GM19397 (cell line): ENCODE measurements around the gene KLK13.

Experiments
- ATAC-seq: cut with Tn5 transposase; IDR thresholded peaks from one replicate; pipeline ENCODE4 v1.9.1; 2021; ENCODE audit warnings: mild to moderate bottlenecking, moderate library complexity; ENCODE audit not compliant: unreplicated experiment

The KLK13 gene

DNA sequence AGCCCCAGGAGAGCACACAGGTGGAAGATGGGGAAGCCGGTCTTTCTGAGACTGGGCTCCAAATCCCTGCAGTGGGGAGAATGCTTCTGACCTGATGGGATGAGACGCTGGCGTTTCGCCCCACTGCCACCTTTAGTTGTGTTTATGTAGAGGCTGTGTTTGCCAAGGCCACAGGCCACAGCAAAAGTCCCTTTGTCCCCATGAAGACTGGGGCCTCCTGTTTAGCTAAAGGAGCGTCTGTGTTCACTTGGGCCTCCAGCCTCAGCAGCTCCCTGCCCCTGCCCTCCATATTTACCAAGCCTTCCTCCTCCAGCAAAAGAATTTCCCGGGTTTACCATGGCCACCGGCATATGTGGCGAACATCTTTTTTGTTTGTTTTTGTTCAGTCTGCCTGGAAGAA is 28.2 kb upstream of the KLK13 start:
- no peak for ATAC-seq

DNA sequence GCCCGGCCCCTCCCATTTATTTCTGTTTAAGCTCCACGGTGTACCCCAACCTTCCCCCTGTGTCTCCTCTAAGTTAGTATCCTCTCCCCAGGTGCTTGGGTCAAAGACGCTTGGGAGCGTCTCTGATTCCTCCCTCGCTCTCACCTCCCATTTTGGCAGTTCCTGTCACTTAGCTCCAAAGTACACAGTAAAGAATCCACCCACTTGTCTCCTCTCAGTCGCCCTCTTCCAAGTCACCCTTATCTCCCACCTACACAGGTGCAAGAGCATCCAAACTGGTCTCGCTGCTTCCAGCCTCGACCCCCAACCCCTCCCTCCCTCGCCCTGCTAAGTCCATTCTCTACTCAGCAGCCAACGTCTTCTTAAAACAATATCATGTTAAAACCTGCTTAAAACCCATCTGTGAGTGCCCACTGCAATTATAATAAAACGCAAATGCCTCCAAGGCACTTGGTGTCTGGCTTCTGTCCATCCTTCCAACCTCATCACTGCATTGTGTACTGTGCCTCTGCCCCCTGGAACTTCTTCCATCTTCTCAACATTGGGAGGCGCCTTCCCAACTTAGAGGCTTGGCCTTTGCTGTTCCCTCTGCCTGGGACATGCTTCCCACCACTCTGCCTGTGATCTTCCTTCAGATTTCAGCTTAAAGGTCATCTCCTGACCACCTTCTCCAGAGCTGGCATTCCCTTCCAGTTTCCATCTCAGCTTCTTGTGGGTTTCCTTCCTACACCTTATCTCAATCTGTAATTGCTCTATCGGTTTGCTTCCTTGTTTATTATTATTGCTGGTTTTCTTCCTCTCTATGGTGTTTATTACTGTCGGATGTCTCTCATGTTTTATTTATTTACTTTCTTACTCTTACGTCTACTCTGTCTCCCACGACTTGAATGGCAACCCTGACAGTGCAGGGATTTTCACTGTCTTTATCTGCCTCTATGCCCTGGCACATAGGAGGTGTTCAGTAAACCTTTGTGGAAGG is 27.3 kb upstream of the KLK13 start:
- no peak for ATAC-seq

GRCh38 chr19:51091126-51091525 is 26.2 kb upstream of the KLK13 start:
- ATAC-seq, result no peak

GRCh38 chr19:51090471-51090870 is 25.6 kb upstream of the KLK13 start:
- no peak for ATAC-seq

DNA sequence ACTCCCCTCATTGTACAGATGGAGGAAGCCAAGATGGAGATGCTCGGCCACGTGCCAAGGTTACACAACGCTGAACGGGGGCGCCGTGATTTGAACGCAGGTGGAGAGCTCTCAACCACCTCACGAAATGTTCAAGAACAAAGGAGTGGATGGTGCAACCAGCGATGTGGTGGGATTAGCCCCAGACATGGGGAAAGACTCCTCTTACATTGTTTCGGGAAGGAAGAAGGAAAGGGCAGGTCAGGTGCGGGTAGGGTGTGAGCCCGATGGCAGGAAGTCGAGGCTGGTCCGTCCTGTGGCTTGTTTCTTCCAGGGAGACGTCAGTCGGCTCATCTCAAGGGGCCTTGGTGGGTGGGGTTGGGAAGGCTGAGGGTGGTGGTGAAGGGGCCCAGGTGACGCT is 24.9 kb upstream of the KLK13 start:
- no peak for ATAC-seq

DNA sequence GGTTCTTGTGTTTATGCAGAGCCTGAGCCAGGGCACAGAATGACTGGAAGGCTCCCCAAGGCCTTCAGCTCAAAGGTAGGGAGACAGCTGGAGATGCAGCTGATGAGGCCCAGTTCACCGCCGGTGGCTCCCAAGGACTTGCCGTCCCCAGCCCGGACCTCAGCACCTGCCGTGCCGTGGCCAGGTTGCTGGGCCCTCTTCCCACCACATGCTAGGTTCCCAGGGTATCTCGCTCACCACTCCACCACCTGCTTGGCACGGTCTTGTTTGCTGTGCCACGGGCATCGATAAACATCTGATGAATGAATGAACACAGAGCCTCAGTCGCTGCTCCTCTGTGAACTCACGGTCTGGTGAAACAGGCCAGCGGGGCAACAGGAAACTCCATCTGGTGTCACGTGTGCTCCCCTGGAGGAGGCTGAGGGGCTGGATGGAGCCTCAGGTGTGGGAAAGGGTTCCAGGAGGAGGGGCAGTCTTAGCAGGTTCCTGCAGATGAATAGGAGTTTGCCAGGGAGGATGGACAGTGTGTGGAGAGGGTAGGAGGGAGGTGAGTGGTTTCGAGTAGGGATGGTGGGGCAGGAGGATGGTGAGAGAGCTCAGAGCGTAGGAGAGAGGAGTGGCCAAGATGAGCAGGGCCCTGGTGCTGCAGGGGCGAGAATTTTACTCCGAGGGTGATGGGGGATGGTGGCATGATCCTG is 21.4 kb upstream of the KLK13 start:
- ATAC-seq, result no peak

GRCh38 chr19:51084505-51084904 is 19.6 kb upstream of the KLK13 start:
- ATAC-seq, result no peak

GRCh38 chr19:51083783-51084182 is 18.9 kb upstream of the KLK13 start:
- no peak for ATAC-seq

DNA sequence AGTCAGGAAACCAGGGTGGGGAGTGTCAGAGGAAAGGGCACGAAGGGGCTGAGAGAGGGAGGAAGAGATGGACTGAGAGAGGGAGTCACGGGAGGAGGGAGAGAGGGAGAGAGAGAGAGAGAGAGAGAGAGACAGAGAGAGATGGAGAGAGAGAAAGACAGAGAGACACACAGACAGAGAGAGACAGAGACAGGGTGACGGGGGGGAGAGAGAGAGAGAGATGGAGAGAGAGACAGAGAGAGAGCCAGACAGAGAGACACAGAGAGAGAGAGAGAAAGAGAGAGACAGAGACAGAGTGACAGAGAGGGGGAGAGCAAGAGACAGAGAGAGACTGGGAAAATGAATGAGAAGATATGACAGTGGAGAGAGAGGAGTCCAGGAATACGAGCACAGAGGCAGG is 18.3 kb upstream of the KLK13 start:
- ATAC-seq, result no peak

DNA sequence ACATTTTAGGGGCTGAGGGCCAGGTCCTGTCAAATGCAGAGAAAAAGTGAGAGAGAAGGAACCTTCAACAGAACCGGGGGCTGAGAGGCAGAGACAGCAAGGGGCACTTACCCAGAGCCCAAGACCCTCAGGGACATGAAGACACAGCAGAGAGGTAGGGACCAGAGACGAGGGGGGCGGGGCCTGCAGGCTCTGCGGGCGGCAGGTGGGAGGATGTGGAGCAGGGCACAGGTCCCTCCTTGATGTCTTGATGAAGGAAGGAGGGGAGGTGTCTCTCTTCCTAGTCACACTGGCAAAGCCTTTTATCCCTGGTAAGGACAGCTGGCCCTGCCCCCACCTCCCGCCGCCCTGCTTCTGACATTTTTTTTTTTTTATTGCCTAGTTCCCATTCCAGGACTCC is 17.7 kb upstream of the KLK13 start, which contains the start of gene KLK14:
TSS of gene KLK14 (minus strand) at position 277 of the 400 bp plus-strand sequence. CDS start at position 4, 273 bp downstream.
- no peak for ATAC-seq

- no peak for ATAC-seq
Observed at GRCh38 chr19:51081476-51081875, 16.6 kb upstream of the KLK13 start.

- ATAC-seq, result no peak
Observed at GRCh38 chr19:51079481-51080110, 14.7 kb upstream of the KLK13 start.

DNA sequence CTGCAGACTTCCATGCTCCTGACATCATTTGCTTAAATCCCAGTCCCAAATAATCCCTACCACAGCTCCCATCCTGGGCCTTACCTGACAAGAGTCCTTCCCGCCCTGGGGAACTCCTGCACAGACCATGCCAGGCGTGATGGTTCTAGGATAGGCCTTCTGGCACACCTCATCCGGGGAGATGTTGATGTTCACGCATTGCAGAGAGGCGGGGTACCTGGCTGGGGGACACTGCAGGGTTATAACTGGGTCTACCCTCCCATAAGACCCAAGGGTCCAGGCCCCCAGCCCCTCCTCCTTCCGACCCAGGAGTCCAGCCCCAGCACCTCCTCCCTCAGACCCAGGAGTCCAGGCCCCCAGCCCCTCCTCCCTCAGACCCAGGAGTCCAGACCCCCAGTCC is 13.8 kb upstream of the KLK13 start:
- ATAC-seq, result no peak

DNA sequence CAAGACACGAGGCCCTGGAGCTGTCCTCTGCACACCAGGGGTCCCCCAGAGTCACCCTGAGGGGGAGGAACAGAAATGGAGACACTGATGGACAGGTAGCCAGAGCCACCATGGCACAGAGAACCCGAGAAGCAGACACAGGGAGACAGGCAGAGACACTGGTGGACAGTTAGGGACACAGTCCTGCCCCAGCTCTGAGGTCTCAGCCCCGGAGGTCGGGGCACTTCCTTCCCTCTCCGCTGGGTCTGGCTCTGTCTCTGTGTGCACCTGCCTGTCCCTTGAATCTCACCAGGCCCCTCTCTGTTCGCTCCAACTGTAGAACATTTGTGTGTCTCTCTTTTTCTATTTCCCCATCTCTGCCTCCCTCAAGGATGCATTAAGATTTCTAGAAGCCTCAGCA is 13.2 kb upstream of the KLK13 start:
- ATAC-seq, result no peak

- no peak for ATAC-seq
Observed at GRCh38 chr19:51076631-51077213, 11.8 kb upstream of the KLK13 start.

DNA sequence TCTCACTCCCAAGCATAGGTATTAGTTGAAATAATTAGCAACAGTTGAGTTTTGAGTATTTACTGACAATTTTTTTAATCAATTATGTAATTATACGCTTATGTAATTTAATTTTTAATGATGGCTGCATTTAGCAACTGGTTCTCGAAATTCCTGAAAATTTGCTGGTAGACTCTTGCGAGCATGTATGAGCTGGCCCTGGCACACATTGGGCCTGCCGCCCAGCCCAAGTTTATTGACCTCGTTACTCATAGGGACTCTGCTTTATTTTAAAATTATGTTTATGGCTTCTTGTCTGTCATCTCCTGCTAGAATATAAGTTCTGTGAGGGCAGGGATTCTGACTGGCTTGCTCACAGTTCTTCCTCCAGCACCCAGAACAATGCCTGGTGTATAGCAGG is 11.1 kb upstream of the KLK13 start:
- ATAC-seq, result no peak

GRCh38 chr19:51071095-51071405 is 6.2 kb upstream of the KLK13 start:
- no peak for ATAC-seq

DNA sequence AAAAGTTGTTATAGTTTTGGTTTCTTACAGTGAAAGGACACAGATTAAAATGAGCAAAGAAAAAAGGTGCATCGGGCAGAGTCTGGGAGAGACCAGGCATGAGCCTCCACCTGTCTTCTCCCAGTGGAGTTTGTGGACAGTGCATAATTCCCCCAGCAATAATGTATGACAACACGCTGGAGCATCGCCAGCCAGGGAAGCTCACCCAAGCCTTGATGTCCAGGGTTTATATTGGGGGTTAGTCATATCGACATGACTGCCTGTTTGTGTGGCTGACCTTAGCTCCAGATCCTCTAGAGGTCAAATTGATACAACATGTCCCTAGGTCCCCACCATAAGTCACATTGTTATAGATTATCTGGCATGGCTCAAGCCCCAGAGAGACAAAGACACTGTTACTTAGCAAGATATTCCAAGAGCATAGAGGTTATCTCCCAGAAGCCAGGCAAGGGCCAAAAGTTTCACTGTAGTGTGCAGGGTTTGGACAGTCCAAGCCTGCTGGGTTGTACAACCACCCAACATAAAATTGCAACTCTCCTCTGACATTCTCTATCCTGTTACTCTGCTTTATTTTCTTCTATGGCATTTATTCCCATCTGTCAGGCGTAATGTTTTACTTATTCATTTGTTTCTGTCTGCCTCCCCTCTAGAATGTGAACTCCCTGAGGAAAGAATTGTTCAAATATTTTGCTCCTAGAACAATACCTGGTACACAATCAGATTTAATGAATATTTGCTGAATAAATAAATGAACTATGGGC is 5.6 kb upstream of the KLK13 start:
- no peak for ATAC-seq

DNA sequence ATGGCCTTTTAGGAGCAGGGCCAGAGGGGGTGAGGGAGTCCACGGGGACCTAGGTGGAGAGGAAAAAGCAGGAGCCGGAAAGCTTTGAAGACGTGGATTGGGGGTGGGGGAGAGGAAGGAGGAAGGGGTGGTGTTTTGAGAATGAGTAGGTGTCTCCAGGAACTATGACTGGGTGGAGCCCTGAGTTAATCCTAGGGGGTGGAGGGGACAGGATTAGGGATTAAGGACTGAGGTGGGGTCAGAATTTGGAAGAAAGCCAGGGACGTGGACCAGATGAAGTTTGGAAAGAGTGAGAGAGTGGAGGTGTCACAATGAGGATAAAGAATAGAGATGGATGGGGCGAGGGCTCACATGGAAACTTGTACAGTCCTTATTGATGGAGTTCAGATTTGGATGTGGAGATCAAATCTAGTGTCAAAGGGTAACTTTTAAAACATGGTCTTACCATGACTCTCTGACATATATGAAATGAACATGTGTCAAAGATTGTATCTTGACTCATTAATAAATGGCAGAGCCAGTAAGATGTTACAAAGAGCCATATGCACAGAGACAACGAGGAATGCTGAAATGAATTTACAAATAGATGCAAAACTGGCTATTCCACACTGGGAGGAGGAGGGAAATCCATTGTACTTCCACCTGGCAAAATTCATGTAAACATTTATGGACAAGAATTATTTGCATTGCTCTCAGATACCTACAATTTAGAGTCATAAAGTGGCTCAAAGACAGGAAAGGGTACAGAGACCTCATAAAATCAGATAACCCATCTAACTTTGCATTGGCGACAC is 1.7 kb upstream of the KLK13 start:
- ATAC-seq, result no peak
